Measurements from ENCODE around the gene INAFM2. TPM values are rescaled to one million over a fixed set of nuclear protein-coding genes. Genes with fewer than 3 reads are reported as not detected.

Gene INAFM2
- total and polyA plus RNA-seq, 10 of the 15 experiments (the other 5 are each of a cell fraction or from before 2014, with no cell fraction given) = 0.75 to 8.1 (median 3.9) TPM

- no peak for TF ChIP-seq SMC3 (IDR thresholded peaks at IDR 0.05; ENCODE audit: borderline replicate concordance, low read length)
- TF ChIP-seq RBBP5 (conservative IDR thresholded peaks at IDR 0.05) = no peak
These were observed 10.5 kb downstream of the INAFM2 start (continued) for GRCh38 chr15:40333922-40334492.

- Histone ChIP-seq H3K36me3 (ENCODE audit: control insufficient read depth in 2 of 2, insufficient read depth in 2 of 2, low read length in 1 of 2) (no peaks in the 10 kb centered on the region), H3K27me3 (replicated peaks in 1 of 2; ENCODE audit: control insufficient read depth in 2 of 2, insufficient read depth in 2 of 2, low read length in 1 of 2) (no peaks in the 10 kb centered on the region; a peak in 1 of 4 replicates), H3K79me2 (ENCODE audit: control insufficient read depth, insufficient read depth, low read length) (no peaks in the 10 kb centered on the region), H3K4me3 (no peak overlapping the region), H4K20me1 (ENCODE audit: control insufficient read depth, insufficient read depth) (no peaks in the 10 kb centered on the region), H3K9ac (ENCODE audit: control insufficient read depth, insufficient read depth, low read length) (no peak overlapping the region), H3K4me1 (ENCODE audit: control insufficient read depth, insufficient read depth, low read length) (peaks cover 9% of the 10 kb centered on the region), H3K9me3 (replicated peaks; ENCODE audit: control insufficient read depth, insufficient read depth, low read length) (no peaks in the 10 kb centered on the region), H2AFZ (ENCODE audit: control insufficient read depth, low read depth, low read length) (peak overlapping the region; percentile 73), H3K4me2 (ENCODE audit: control insufficient read depth, insufficient read depth) (no peak overlapping the region), H3K27ac (ENCODE audit: control insufficient read depth, insufficient read depth) (no peak overlapping the region)
- ATAC-seq (no peak), DNase-seq (ENCODE audit: low read depth, low spot score) (no peak), FAIRE-seq (no peak)
- ChIA-PET CTCF (interaction anchor here (1.1 to 13.7 kb wide), 6 partner anchors 9 to 117 kb away, joined by 3 to 336 read pairs (median 9); partner anchors contain the start of genes INAFM2 and PLCB2), SMC1A (ENCODE audit: uncharacterized antibody, unreplicated experiment) (interaction anchor here (1.5 kb wide), 1 partner anchor 13 kb away, joined by 6 read pairs; no protein-coding TSS in a partner anchor), POLR2A (no interaction called here), RAD21 (ENCODE audit: unreplicated experiment) (interaction anchor here (1.0 to 1.5 kb wide), 3 partner anchors 11 to 55 kb away, joined by 3 to 4 read pairs (median 4); partner anchors contain the start of gene INAFM2)
- intact Hi-C loops (cut with micrococcal nuclease; ENCODE audit: unreplicated experiment) = no loop called here
- WGBS (ENCODE audit: insufficient coverage, insufficient replicate concordance, low lambda C conversion rate, missing lambda C conversion rate) = 48% methylated on average over 3 of the region's 3 CpGs
- TF ChIP-seq NKRF (conservative IDR thresholded peaks at IDR 0.05) (no peak), MEF2A (IDR thresholded peaks at IDR 0.05; ENCODE audit: insufficient read depth, low read depth, low read length) (no peak)
- no TSS peak for BruUV-seq (replicated peaks)
- in situ Hi-C loops (cut with MboI) = no loop called here
These were observed 11.0 kb downstream of the INAFM2 start for GRCh38 chr15:40334541-40334940.
